Left lung (tissue), 10 donors: ENCODE data around the gene RAPGEF1. TPM values are rescaled to one million over a fixed set of nuclear protein-coding genes. Genes with fewer than 3 reads are reported as not detected.

ENCODE experiments used
- ATAC-seq: fragments of 200-7000 bp; cut with Tn5 transposase; one replicate; pipeline ENCODE4 v1.9.1; 2020; ENCODE audit warnings: moderate library complexity
- DNase-seq, 4 donors: peaks; one replicate each; pipeline ENCODE4 v3.0.0-alpha.2; 2013 to 2020
- H3K27ac ChIP-seq, 2 donors: fragments of 200-600 bp; sonication (generic) in 1 of 2; one replicate each; pipeline versions ENCODE4 v1.5.0 to v1.8.0; 2020 to 2021
- H3K27me3 ChIP-seq, 2 donors: fragments of 200-600 bp; sonication (generic) in 1 of 2; one replicate each; pipeline versions ENCODE4 v1.5.0 to v1.8.0; 2020 to 2021
- H3K36me3 ChIP-seq, 2 donors: fragments of 200-600 bp; sonication (generic) in 1 of 2; one replicate each; pipeline versions ENCODE4 v1.5.0 to v1.8.0; 2020 to 2021
- H3K4me1 ChIP-seq, 2 donors: fragments of 200-600 bp; one replicate each; pipeline ENCODE4 v1.8.0; 2021
- H3K4me3 ChIP-seq, 2 donors: fragments of 200-600 bp; sonication (generic) in 1 of 2; one replicate each; pipeline versions ENCODE4 v1.5.0 to v1.8.0; 2020 to 2021; ENCODE audit warnings: mild to moderate bottlenecking in 1 of 2
- H3K9me3 ChIP-seq, 2 donors: fragments of 200-600 bp; sonication (generic) in 1 of 2; one replicate each; pipeline versions ENCODE4 v1.5.0 to v1.8.0; 2020 to 2021
- intact Hi-C, 2 donors: fragments of 100-400 bp; cut with DNase I; formaldehyde crosslinking; loops; one replicate each; pipeline versions ENCODE4 v1.11.2 to v1.14.2; 2022
- polyA plus RNA-seq, 6 donors: library from polyadenylated mRNA; unstranded; fragments of 120-200 nt; gene quantifications; one replicate each; pipeline ENCODE4 v1.2.1, GENCODE V29; 2013; ENCODE audit not compliant: insufficient read length in 6 of 6
- total RNA-seq, 2 donors: library from RNA; stranded (reverse); fragmentation: NEBNext Ultra II Directional; extraction: Animal tissue kit (Norgen Biotek cat#: 25700); gene quantifications; one replicate each; pipeline ENCODE4 v1.2.1, GENCODE V29; 2021
- TF ChIP-seq, protein P1 (sequence below), 2 donors: fragments of 200-600 bp; sonication (generic) in 1 of 2; IDR thresholded peaks; one replicate each; pipeline versions ENCODE4 v1.5.0 to v1.8.0; 2021; ENCODE audit warnings: antibody characterized with exemption in 2 of 2
- donor health status: DM: no; HTN: yes; CAD: no.
- donor health status: DM: no; HTN: no; CAD: no.

Gene RAPGEF1
- total and polyA plus RNA-seq, 8 donors = 37.5 to 112 (median 45.6) TPM

- DNase-seq (no peak), ATAC-seq (no peak)
- intact Hi-C loops = no loop called here
- no peak overlapping the region for H3K4me3 ChIP-seq
- no peaks in the 10 kb centered on the region for H3K9me3 ChIP-seq
- H3K27me3 ChIP-seq = no peaks in the 10 kb centered on the region
- peaks cover 0 to 35% of the 10 kb centered on the region in 2 donors for H3K4me1 ChIP-seq
- peak overlapping the region in 1 of 2 donors; percentile 18 for H3K27ac ChIP-seq
- TF ChIP-seq, protein P1, sequence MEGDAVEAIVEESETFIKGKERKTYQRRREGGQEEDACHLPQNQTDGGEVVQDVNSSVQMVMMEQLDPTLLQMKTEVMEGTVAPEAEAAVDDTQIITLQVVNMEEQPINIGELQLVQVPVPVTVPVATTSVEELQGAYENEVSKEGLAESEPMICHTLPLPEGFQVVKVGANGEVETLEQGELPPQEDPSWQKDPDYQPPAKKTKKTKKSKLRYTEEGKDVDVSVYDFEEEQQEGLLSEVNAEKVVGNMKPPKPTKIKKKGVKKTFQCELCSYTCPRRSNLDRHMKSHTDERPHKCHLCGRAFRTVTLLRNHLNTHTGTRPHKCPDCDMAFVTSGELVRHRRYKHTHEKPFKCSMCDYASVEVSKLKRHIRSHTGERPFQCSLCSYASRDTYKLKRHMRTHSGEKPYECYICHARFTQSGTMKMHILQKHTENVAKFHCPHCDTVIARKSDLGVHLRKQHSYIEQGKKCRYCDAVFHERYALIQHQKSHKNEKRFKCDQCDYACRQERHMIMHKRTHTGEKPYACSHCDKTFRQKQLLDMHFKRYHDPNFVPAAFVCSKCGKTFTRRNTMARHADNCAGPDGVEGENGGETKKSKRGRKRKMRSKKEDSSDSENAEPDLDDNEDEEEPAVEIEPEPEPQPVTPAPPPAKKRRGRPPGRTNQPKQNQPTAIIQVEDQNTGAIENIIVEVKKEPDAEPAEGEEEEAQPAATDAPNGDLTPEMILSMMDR (IDR thresholded peaks at IDR 0.05) = no peak
- peaks cover 0 to 62% of the 10 kb centered on the region in 2 donors for H3K36me3 ChIP-seq
These were observed 97.3 kb downstream of the RAPGEF1 start for GRCh38 chr9:131642496-131643083.

DNA sequence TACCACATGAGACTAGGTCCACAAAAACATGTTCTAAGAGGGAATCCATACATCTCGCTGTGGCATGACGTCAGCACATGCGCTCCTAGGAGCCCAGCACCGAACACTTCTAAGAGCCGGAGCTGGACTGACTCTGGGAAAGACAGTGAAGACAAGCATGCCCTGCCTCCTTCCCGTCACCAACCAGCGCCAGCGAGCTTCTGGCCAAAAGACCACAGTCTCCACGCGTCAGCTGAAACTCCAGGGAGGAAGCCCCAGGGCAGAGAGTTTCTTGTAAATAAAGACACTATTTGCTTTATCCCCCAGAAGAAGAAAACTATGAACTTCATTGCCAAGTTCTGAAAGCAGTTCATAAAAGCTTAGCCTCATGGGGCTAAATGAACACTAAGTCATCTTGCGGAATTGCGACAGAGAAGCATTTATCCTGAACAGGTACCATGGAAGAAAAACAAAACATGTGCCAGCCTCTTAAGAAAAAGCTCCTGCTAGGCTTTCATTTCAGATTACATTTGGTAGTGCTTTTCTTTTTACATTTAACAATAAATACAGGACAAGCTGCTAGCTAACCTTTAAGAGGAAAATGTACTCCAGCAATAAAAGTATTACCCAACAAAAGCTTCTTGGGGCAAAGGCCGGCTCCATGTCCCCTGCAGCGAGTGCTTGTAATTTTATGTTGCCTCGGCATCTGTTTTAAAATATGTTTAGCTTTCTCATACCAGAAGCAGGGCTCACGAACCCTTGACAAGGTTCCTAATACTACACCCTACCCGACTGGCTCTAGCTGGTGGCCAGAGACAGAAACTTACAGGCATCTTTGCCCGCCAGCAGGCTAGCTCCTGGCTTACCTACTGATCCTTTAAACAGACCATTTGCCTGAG is 98.0 kb downstream of the RAPGEF1 start:
- TF ChIP-seq, protein P1 (IDR thresholded peaks at IDR 0.05) = no peak
- DNase-seq (peak in 1 of 4 donors; percentile 61), ATAC-seq (peak; percentile 31)
- Histone ChIP-seq H3K9me3 (no peaks in the 10 kb centered on the region), H3K27ac (peak overlapping the region in 1 of 2 donors; percentile 23), H3K36me3 (peaks cover 0 to 59% of the 10 kb centered on the region in 2 donors), H3K27me3 (no peaks in the 10 kb centered on the region), H3K4me1 (peaks cover 0 to 35% of the 10 kb centered on the region in 2 donors), H3K4me3 (no peak overlapping the region)
- intact Hi-C loops = no loop called here

- H3K27me3 ChIP-seq = no peaks in the 10 kb centered on the region
- intact Hi-C loops = no loop called here
- TF ChIP-seq, protein P1 (IDR thresholded peaks at IDR 0.05) = no peak
- H3K4me3 ChIP-seq = no peak overlapping the region
- no peaks in the 10 kb centered on the region for H3K9me3 ChIP-seq
- H3K27ac ChIP-seq = no peak overlapping the region
- H3K36me3 ChIP-seq = peaks cover 0 to 48% of the 10 kb centered on the region in 2 donors
- peaks cover 4 to 44% of the 10 kb centered on the region in 2 donors for H3K4me1 ChIP-seq
- ATAC-seq = no peak
- DNase-seq = no peak
These were observed 99.3 kb downstream of the RAPGEF1 start for GRCh38 chr9:131640438-131641137.

GRCh38 chr9:131639769-131640437 is 100.0 kb downstream of the RAPGEF1 start:
- intact Hi-C loops = no loop called here
- TF ChIP-seq, protein P1 (IDR thresholded peaks at IDR 0.05) = no peak
- Histone ChIP-seq H3K4me1 (peaks cover 9 to 44% of the 10 kb centered on the region in 2 donors), H3K27me3 (no peaks in the 10 kb centered on the region), H3K4me3 (no peak overlapping the region), H3K27ac (no peak overlapping the region), H3K36me3 (peaks cover 0 to 45% of the 10 kb centered on the region in 2 donors), H3K9me3 (no peaks in the 10 kb centered on the region)
- ATAC-seq (no peak), DNase-seq (no peak)
